HL-60 (cell line): ENCODE data around the gene RDH8.

Experiments
- GABPA ChIP-seq: IDR thresholded peaks from 2 replicates; pipeline ENCODE4 v1.6.1; 2012; ENCODE audit warnings: low read depth
- POLR2AphosphoS5 ChIP-seq: IDR thresholded peaks from 2 replicates; pipeline ENCODE4 v1.6.1; 2012; ENCODE audit warnings: low read depth
- TF ChIP-seq, protein P1 (sequence below): IDR thresholded peaks from 2 replicates; pipeline ENCODE4 v1.6.1; 2012; ENCODE audit warnings: low read depth; ENCODE audit not compliant: insufficient replicate concordance
- TF ChIP-seq, protein P2 (sequence below): IDR thresholded peaks from one replicate; pipeline ENCODE4 v1.5.1; 2011; ENCODE audit warnings: low read length, control low read depth, inconsistent platforms; ENCODE audit not compliant: insufficient read depth

DNA sequence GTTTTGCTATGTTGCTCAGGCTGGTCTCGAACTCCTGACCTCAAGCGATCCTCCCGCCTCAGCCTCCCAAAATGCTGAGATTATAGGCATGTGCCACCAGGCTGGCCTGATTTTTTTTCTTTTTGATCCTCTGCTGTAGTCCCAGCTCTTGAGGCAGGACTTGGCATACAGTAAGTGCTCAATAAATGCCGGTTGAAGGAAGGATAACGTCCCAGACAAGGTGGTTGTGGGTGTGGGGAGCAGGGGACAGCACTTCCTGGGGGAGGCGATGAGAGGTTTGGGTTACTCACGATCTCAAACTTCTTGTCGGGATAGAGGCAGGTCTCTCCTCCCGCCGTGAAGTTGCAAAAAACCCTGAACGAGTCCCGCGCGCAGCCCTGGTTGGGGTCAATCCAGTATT is 47.3 kb upstream of the RDH8 start:
- no peak for TF ChIP-seq POLR2AphosphoS5
- TF ChIP-seq, protein P1, sequence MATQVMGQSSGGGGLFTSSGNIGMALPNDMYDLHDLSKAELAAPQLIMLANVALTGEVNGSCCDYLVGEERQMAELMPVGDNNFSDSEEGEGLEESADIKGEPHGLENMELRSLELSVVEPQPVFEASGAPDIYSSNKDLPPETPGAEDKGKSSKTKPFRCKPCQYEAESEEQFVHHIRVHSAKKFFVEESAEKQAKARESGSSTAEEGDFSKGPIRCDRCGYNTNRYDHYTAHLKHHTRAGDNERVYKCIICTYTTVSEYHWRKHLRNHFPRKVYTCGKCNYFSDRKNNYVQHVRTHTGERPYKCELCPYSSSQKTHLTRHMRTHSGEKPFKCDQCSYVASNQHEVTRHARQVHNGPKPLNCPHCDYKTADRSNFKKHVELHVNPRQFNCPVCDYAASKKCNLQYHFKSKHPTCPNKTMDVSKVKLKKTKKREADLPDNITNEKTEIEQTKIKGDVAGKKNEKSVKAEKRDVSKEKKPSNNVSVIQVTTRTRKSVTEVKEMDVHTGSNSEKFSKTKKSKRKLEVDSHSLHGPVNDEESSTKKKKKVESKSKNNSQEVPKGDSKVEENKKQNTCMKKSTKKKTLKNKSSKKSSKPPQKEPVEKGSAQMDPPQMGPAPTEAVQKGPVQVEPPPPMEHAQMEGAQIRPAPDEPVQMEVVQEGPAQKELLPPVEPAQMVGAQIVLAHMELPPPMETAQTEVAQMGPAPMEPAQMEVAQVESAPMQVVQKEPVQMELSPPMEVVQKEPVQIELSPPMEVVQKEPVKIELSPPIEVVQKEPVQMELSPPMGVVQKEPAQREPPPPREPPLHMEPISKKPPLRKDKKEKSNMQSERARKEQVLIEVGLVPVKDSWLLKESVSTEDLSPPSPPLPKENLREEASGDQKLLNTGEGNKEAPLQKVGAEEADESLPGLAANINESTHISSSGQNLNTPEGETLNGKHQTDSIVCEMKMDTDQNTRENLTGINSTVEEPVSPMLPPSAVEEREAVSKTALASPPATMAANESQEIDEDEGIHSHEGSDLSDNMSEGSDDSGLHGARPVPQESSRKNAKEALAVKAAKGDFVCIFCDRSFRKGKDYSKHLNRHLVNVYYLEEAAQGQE, result no peak
- TF ChIP-seq, protein P2, sequence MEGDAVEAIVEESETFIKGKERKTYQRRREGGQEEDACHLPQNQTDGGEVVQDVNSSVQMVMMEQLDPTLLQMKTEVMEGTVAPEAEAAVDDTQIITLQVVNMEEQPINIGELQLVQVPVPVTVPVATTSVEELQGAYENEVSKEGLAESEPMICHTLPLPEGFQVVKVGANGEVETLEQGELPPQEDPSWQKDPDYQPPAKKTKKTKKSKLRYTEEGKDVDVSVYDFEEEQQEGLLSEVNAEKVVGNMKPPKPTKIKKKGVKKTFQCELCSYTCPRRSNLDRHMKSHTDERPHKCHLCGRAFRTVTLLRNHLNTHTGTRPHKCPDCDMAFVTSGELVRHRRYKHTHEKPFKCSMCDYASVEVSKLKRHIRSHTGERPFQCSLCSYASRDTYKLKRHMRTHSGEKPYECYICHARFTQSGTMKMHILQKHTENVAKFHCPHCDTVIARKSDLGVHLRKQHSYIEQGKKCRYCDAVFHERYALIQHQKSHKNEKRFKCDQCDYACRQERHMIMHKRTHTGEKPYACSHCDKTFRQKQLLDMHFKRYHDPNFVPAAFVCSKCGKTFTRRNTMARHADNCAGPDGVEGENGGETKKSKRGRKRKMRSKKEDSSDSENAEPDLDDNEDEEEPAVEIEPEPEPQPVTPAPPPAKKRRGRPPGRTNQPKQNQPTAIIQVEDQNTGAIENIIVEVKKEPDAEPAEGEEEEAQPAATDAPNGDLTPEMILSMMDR, result no peak
- TF ChIP-seq GABPA, result no peak
